IMR-90 (cell line): ENCODE data around the gene FZD4. TPM values are rescaled to one million over a fixed set of nuclear protein-coding genes. Genes with fewer than 3 reads are reported as not detected.

Experiments used
- ATAC-seq: fragments of 200-7000 bp; cut with Tn5 transposase; 2 replicates; pipeline ENCODE4 v1.9.1; 2020; ENCODE audit warnings: low read depth, mild to moderate bottlenecking, moderate library complexity
- BruUV-seq: library from RNA; stranded (reverse); fragments of 400-500 nt; replicated peaks from 2 replicates; lab custom pipeline; 2021; lab: Mats Ljungman, UMichigan
- CTCF ChIA-PET: fragments of 300-600 bp; formaldehyde crosslinking; extraction: SDS; loops from one replicate; lab custom pipeline; 2021; ENCODE audit warnings: antibody characterized with exemption; lab: Yijun Ruan, JAX
- POLR2A ChIA-PET: fragments of 300-600 bp; sonication (Branson Sonifier 250); formaldehyde crosslinking; loops from one replicate; lab custom pipeline; 2022; ENCODE audit warnings: antibody characterized with exemption; ENCODE audit not compliant: unreplicated experiment; lab: Charles Lee
- DNase-seq: peaks from one replicate; pipeline ENCODE4 v3.0.0; 2013
- H2AFZ ChIP-seq: replicated peaks from 2 replicates; pipeline ENCODE3; 2013; ENCODE audit warnings: low read length, mild to moderate bottlenecking; ENCODE audit not compliant: poor library complexity
- H2AK5ac ChIP-seq: 2 replicates; pipeline ENCODE4 v1.6.1; 2013; ENCODE audit warnings: low read depth, low read length, inconsistent platforms
- H2AK9ac ChIP-seq: replicated peaks from 2 replicates; pipeline ENCODE3; 2013; ENCODE audit warnings: mild to moderate bottlenecking, low read depth, low read length, moderate library complexity; ENCODE audit not compliant: poor library complexity
- H2BK120ac ChIP-seq: 2 replicates; pipeline ENCODE4 v1.6.1; 2013; ENCODE audit warnings: low read depth, low read length, inconsistent platforms
- H2BK15ac ChIP-seq: 3 replicates; pipeline ENCODE4 v1.6.1; 2013; ENCODE audit warnings: low read depth, low read length, inconsistent platforms
- H2BK20ac ChIP-seq: 2 replicates; pipeline ENCODE4 v1.6.1; 2013; ENCODE audit warnings: low read depth, mild to moderate bottlenecking, inconsistent platforms, low read length, moderate library complexity
- H2BK5ac ChIP-seq: 2 replicates; pipeline ENCODE4 v1.6.1; 2013; ENCODE audit warnings: mild to moderate bottlenecking, low read depth, low read length, inconsistent platforms; ENCODE audit not compliant: poor library complexity, severe bottlenecking
- H3K14ac ChIP-seq: replicated peaks from 2 replicates; pipeline ENCODE4 v1.6.1; 2013; ENCODE audit warnings: low read depth, low read length, inconsistent platforms
- H3K18ac ChIP-seq: 2 replicates; pipeline ENCODE4 v1.6.1; 2013; ENCODE audit warnings: low read depth, low read length, control low read depth
- H3K23ac ChIP-seq: 2 replicates; pipeline ENCODE4 v1.6.1; 2013; ENCODE audit warnings: low read depth, low read length, inconsistent platforms
- H3K27ac ChIP-seq: 2 replicates; pipeline ENCODE4 v1.5.1; 2013; ENCODE audit warnings: mild to moderate bottlenecking, control low read depth, low read length; ENCODE audit not compliant: insufficient read depth
- H3K27me3 ChIP-seq: 2 replicates; pipeline ENCODE4 v1.6.1; 2013; ENCODE audit warnings: low read length; ENCODE audit not compliant: control insufficient read depth, insufficient read depth
- H3K36me3 ChIP-seq: 2 replicates; pipeline ENCODE4 v1.6.1; 2013; ENCODE audit warnings: low read length, mixed read lengths; ENCODE audit not compliant: control insufficient read depth, insufficient read depth
- H3K4ac ChIP-seq: 2 replicates; pipeline ENCODE4 v1.6.1; 2013; ENCODE audit warnings: low read depth, low read length, inconsistent platforms
- H3K4me1 ChIP-seq: 2 replicates; pipeline ENCODE4 v1.6.1; 2013; ENCODE audit warnings: low read length, mixed read lengths; ENCODE audit not compliant: control insufficient read depth, insufficient read depth
- H3K4me2 ChIP-seq: 2 replicates; pipeline ENCODE4 v1.6.1; 2013; ENCODE audit warnings: low read depth, mild to moderate bottlenecking, control low read depth, low read length, moderate library complexity
- H3K4me3 ChIP-seq: 2 replicates; pipeline ENCODE4 v1.5.1; 2013; ENCODE audit warnings: low read depth, mild to moderate bottlenecking, control low read depth, low read length, moderate library complexity; ENCODE audit not compliant: insufficient read depth
- H3K56ac ChIP-seq: 2 replicates; pipeline ENCODE4 v1.6.1; 2013; ENCODE audit warnings: low read length, inconsistent platforms; ENCODE audit not compliant: insufficient read depth; ENCODE audit errors: extremely low read depth
- H3K79me1 ChIP-seq, 2 experiments: 2 replicates each; pipeline ENCODE4 v1.6.1; 2013; ENCODE audit warnings: low read length in 2 of 2, inconsistent platforms in 1 of 2, low read depth in 1 of 2
- H3K9ac ChIP-seq: 2 replicates; pipeline ENCODE4 v1.6.1; 2013; ENCODE audit warnings: low read depth, low read length, control low read depth
- H3K9me1 ChIP-seq: 2 replicates; pipeline ENCODE4 v1.6.1; 2013; ENCODE audit warnings: low read length, inconsistent platforms; ENCODE audit not compliant: insufficient read depth
- H3K9me3 ChIP-seq: 2 replicates; pipeline ENCODE4 v1.6.1; 2013; ENCODE audit warnings: low read length; ENCODE audit not compliant: control insufficient read depth, insufficient read depth
- H4K20me1 ChIP-seq: 2 replicates; pipeline ENCODE4 v1.6.1; 2013; ENCODE audit warnings: low read length, inconsistent platforms; ENCODE audit not compliant: insufficient read depth
- H4K5ac ChIP-seq: 2 replicates; pipeline ENCODE4 v1.6.1; 2013; ENCODE audit warnings: mild to moderate bottlenecking, low read depth, low read length, control low read depth
- H4K8ac ChIP-seq, 2 experiments: 2 replicates each; pipeline ENCODE4 v1.6.1; 2013; ENCODE audit warnings: low read depth in 2 of 2, low read length in 2 of 2, control low read depth in 1 of 2, inconsistent platforms in 1 of 2
- H4K91ac ChIP-seq: 2 replicates; pipeline ENCODE4 v1.6.1; 2013; ENCODE audit warnings: low read depth, low read length, inconsistent platforms; ENCODE audit not compliant: insufficient read depth
- BHLHE40 ChIP-seq: fragments of 150-350 bp; IDR thresholded peaks from 2 replicates; pipeline ENCODE4 v1.6.1; 2016; ENCODE audit warnings: mild to moderate bottlenecking, low read depth, low read length
- CHD1 ChIP-seq: IDR thresholded peaks from 2 replicates; pipeline ENCODE4 v1.6.1; 2012; ENCODE audit warnings: low read depth, low read length, improper control_type of control experiment
- ELK1 ChIP-seq: fragments of 150-350 bp; IDR thresholded peaks from 2 replicates; pipeline ENCODE4 v1.6.1; 2016; ENCODE audit warnings: low read depth, mild to moderate bottlenecking, low read length, moderate library complexity, borderline replicate concordance
- FOS ChIP-seq: fragments of 150-350 bp; IDR thresholded peaks from 2 replicates; pipeline ENCODE4 v1.6.1; 2016; ENCODE audit warnings: low read depth, low read length
- MAZ ChIP-seq: IDR thresholded peaks from 2 replicates; pipeline ENCODE4 v1.6.1; 2012; ENCODE audit warnings: low read depth, mild to moderate bottlenecking, low read length, improper control_type of control experiment, moderate library complexity, borderline replicate concordance
- MXI1 ChIP-seq: IDR thresholded peaks from 2 replicates; pipeline ENCODE4 v1.6.1; 2012; ENCODE audit warnings: low read depth, mild to moderate bottlenecking, low read length, moderate library complexity, borderline replicate concordance
- POLR2A ChIP-seq: IDR thresholded peaks from 2 replicates; pipeline ENCODE4 v1.6.1; 2012; ENCODE audit warnings: mild to moderate bottlenecking, low read depth, low read length
- RAD21 ChIP-seq: IDR thresholded peaks from 2 replicates; pipeline ENCODE4 v1.6.1; 2012; ENCODE audit warnings: low read length, improper control_type of control experiment
- RFX5 ChIP-seq: IDR thresholded peaks from 2 replicates; pipeline ENCODE4 v1.8.0; 2012; ENCODE audit warnings: low read depth, mild to moderate bottlenecking, low read length, moderate library complexity
- SMC3 ChIP-seq: fragments of 150-350 bp; IDR thresholded peaks from 2 replicates; pipeline ENCODE4 v1.6.1; 2016; ENCODE audit warnings: low read depth, mild to moderate bottlenecking, antibody characterized with exemption, low read length, moderate library complexity
- WGBS, 2 experiments: methylation state at CpG; one replicate each; pipeline versions ENCODE4 v1.1.5 to v1.1.7; 2013; ENCODE audit warnings: missing lambda C conversion rate in 2 of 2; ENCODE audit not compliant: insufficient read length in 1 of 2; ENCODE audit errors: extremely low coverage in 2 of 2; 5-methylcytosine and 5-hydroxymethylcytosine counted together
- dilution Hi-C: fragments of 300-500 bp; cut with HindIII; formaldehyde crosslinking; loops from one replicate; pipeline ENCODE4 v1.14.3; 2018; ENCODE audit warnings: low sequenced_read_pairs; ENCODE audit not compliant: unreplicated experiment
- in situ Hi-C: fragments of 300-500 bp; cut with MboI; formaldehyde crosslinking; loops from 3 replicates; pipeline ENCODE4 v1.14.3; 2019; ENCODE audit warnings: low sequenced_read_pairs, inconsistent platforms, mixed read lengths
- intact Hi-C: fragments of 100-400 bp; cut with micrococcal nuclease; formaldehyde crosslinking; loops from 2 replicates; pipeline ENCODE4 v1.10.0; 2022
- polyA plus RNA-seq, 3 experiments: library from polyadenylated mRNA; depleted of rRNA; stranded (reverse); fragments of >200 nt; gene quantifications; 2 replicates each; pipeline ENCODE4 v1.2.3, GENCODE V29; 2012; ENCODE audit warnings: low replicate concordance in 1 of 3
- total RNA-seq: library from RNA; depleted of rRNA; stranded (reverse); fragments of >200 nt; gene quantifications from 2 replicates; pipeline ENCODE4 v1.2.3, GENCODE V29; 2012

FZD4 gene
- total and polyA plus RNA-seq, 2 of the 4 experiments (the other 2 are of a cell fraction): 3.7 to 7.7 TPM

- Histone ChIP-seq H2AK5ac (no peak overlapping the region), H3K56ac (no peak overlapping the region), H3K9me1 (no peaks in the 10 kb centered on the region), H2AK9ac (no peak overlapping the region), H3K9ac (no peak overlapping the region), H2BK15ac (no peak overlapping the region), H3K79me1 (no peaks in the 10 kb centered on the region), H3K27me3 (peaks cover 3% of the 10 kb centered on the region), H2AFZ (no peak overlapping the region), H2BK5ac (no peak overlapping the region), H3K4ac (no peak overlapping the region), H2BK20ac (no peak overlapping the region), H4K20me1 (no peaks in the 10 kb centered on the region), H3K4me1 (peaks cover 6% of the 10 kb centered on the region), H3K18ac (no peak overlapping the region), H3K23ac (no peak overlapping the region), H3K14ac (no peak overlapping the region), H3K27ac (no peak overlapping the region), H4K5ac (no peak overlapping the region), H3K36me3 (no peaks in the 10 kb centered on the region), H2BK120ac (no peak overlapping the region), H3K9me3 (no peaks in the 10 kb centered on the region), H4K91ac (no peak overlapping the region), H4K8ac (no peak overlapping the region), H3K4me2 (no peak overlapping the region), H3K4me3 (no peak overlapping the region)
- no peak for TF ChIP-seq BHLHE40
- TF ChIP-seq FOS: no peak
- no peak for TF ChIP-seq CHD1
- no peak for TF ChIP-seq POLR2A
- no peak for TF ChIP-seq RFX5
- TF ChIP-seq ELK1: no peak
- TF ChIP-seq SMC3: no peak
- no peak for TF ChIP-seq MXI1
- TF ChIP-seq RAD21: no peak
- TF ChIP-seq MAZ: no peak
- ATAC-seq (no peak), DNase-seq (no peak)
- ChIA-PET CTCF (no interaction called here), POLR2A (no interaction called here)
- intact Hi-C loops: no loop called here
- in situ Hi-C loops: no loop called here
- BruUV-seq: no TSS peak
- no CpG with 5 or more reads among the region's 1 CpG for WGBS, 2 experiments
- dilution Hi-C loops: no loop called here
These were observed 32.5 kb upstream of the FZD4 start for GRCh38 chr11:86987679-86988078.
